Suprapubic skin (tissue), 3 donors: Measurements from ENCODE around the gene RUNX2.

ENCODE experiments used
- CTCF ChIP-seq, 2 donors: fragments of 200-600 bp in 1 of 2; fragments of 450-650 bp in 1 of 2; sonication (generic) in 1 of 2; IDR thresholded peaks; one replicate each; pipeline ENCODE4 v1.5.1; 2016 to 2019; ENCODE audit warnings: antibody characterized with exemption in 2 of 2, mild to moderate bottlenecking in 1 of 2, moderate library complexity in 1 of 2
- EP300 ChIP-seq: sonication (generic); formaldehyde crosslinking; IDR thresholded peaks from one replicate; pipeline ENCODE4 v1.6.1; 2017; ENCODE audit warnings: antibody characterized with exemption

- TF ChIP-seq EP300 (no peak), CTCF (IDR thresholded peaks at IDR 0.05) (no peak)
Measured at GRCh38 chr6:45423824-45424450, 95.8 kb downstream of the RUNX2 start.
